HepG2 (cell line): Measurements from ENCODE around the gene OARD1. TPM values are rescaled to one million over a fixed set of nuclear protein-coding genes. Genes with fewer than 3 reads are reported as not detected.
A peak's percentile ranks its signal among the peaks of the same experiment; 100 is the strongest.

Experiments
- BRCA1 ChIP-seq: sonication (generic); formaldehyde crosslinking; IDR thresholded peaks from 2 replicates; pipeline ENCODE4 v1.4.0; 2020; ENCODE audit warnings: missing genetic modification reagents
- FOXA3 ChIP-seq: IDR thresholded peaks from 2 replicates; pipeline ENCODE4 v1.6.1; 2016; ENCODE audit warnings: missing genetic modification reagents, missing compliant biosample characterization
- FOXK1 ChIP-seq: sonication (generic); formaldehyde crosslinking; IDR thresholded peaks from 2 replicates; pipeline ENCODE4 v1.4.0; 2020; ENCODE audit warnings: low read depth, missing genetic modification reagents, borderline replicate concordance
- FOXM1 ChIP-seq: sonication (generic); formaldehyde crosslinking; IDR thresholded peaks from 2 replicates; pipeline ENCODE4 v1.5.0; 2020; ENCODE audit warnings: missing genetic modification reagents
- KDM2A ChIP-seq: sonication (generic); formaldehyde crosslinking; IDR thresholded peaks from 2 replicates; pipeline ENCODE4 v1.4.0; 2020; ENCODE audit warnings: low read depth, missing genetic modification reagents, borderline replicate concordance
- MAF1 ChIP-seq: sonication (generic); formaldehyde crosslinking; IDR thresholded peaks from 2 replicates; pipeline ENCODE4 v1.5.0; 2020; ENCODE audit warnings: missing genetic modification reagents, borderline replicate concordance
- NFYC ChIP-seq: IDR thresholded peaks from 2 replicates; pipeline ENCODE4 v1.6.1; 2016; ENCODE audit warnings: missing genetic modification reagents, missing compliant biosample characterization
- PHF21A ChIP-seq: sonication (generic); formaldehyde crosslinking; IDR thresholded peaks from 2 replicates; pipeline ENCODE4 v1.5.0; 2020; ENCODE audit warnings: mild to moderate bottlenecking, missing genetic modification reagents
- PITX1 ChIP-seq: sonication (generic); formaldehyde crosslinking; IDR thresholded peaks from 2 replicates; pipeline ENCODE4 v1.5.1; 2020; ENCODE audit warnings: mild to moderate bottlenecking, missing genetic modification reagents
- POLR2AphosphoS5 ChIP-seq: IDR thresholded peaks from 2 replicates; pipeline ENCODE4 v1.6.1; 2012; ENCODE audit warnings: low read depth, low read length
- PRDM15 ChIP-seq: sonication (generic); formaldehyde crosslinking; IDR thresholded peaks from 2 replicates; pipeline ENCODE4 v1.4.0; 2020; ENCODE audit warnings: missing genetic modification reagents
- RAD21 ChIP-seq: fragments of 450-650 bp; formaldehyde crosslinking; IDR thresholded peaks from 2 replicates; pipeline ENCODE4 v1.5.0; 2020; ENCODE audit warnings: mild to moderate bottlenecking
- RBM22 ChIP-seq: fragments of 200-400 bp; formaldehyde crosslinking; optimal IDR thresholded peaks from 2 replicates; pipeline ENCODE3; 2017; ENCODE audit warnings: mild to moderate bottlenecking, low read length, moderate library complexity
- TAF1 ChIP-seq: sonication (generic); formaldehyde crosslinking; IDR thresholded peaks from 2 replicates; pipeline ENCODE4 v1.4.0; 2020; ENCODE audit warnings: missing genetic modification reagents
- ZBED4 ChIP-seq: sonication (generic); formaldehyde crosslinking; IDR thresholded peaks from 2 replicates; pipeline ENCODE4 v1.4.0; 2020; ENCODE audit warnings: missing genetic modification reagents, borderline replicate concordance
- ZFP90 ChIP-seq: sonication (generic); formaldehyde crosslinking; IDR thresholded peaks from 2 replicates; pipeline ENCODE4 v1.8.0; 2022; ENCODE audit warnings: missing genetic modification reagents, mild to moderate bottlenecking, inconsistent platforms, borderline replicate concordance
- ZNF230 ChIP-seq: sonication (generic); formaldehyde crosslinking; IDR thresholded peaks from 2 replicates; pipeline ENCODE4 v1.4.0; 2020; ENCODE audit warnings: mild to moderate bottlenecking, missing genetic modification reagents
- ZNF552 ChIP-seq: sonication (generic); formaldehyde crosslinking; IDR thresholded peaks from 2 replicates; pipeline ENCODE4 v1.9.0; 2022; ENCODE audit warnings: missing genetic modification reagents, mild to moderate bottlenecking, borderline replicate concordance
- ZNF713 ChIP-seq: sonication (generic); formaldehyde crosslinking; IDR thresholded peaks from 2 replicates; pipeline ENCODE4 v1.4.0; 2020; ENCODE audit warnings: mild to moderate bottlenecking, missing genetic modification reagents
- ZSCAN12 ChIP-seq: sonication (generic); formaldehyde crosslinking; IDR thresholded peaks from 2 replicates; pipeline ENCODE4 v1.9.0; 2021; ENCODE audit warnings: mild to moderate bottlenecking, missing genetic modification reagents
- polyA plus RNA-seq, 8 experiments: library from polyadenylated mRNA; depleted of rRNA in 3 of 8; stranded (reverse) in 7 of 8; unstranded in 1 of 8; fragments of >200 nt; fragmentation: Illumina TruSeq in 4 of 8; extraction: Trizol in 4 of 8; gene quantifications; 2 replicates each; pipeline versions ENCODE4 v1.2.1 to v1.2.3, GENCODE V29; 2011 to 2016; ENCODE audit warnings: low read depth in 4 of 8, missing spikeins in 1 of 8, mixed read lengths in 1 of 8; ENCODE audit not compliant: insufficient read depth in 1 of 8
- total RNA-seq, 5 experiments: library from RNA; depleted of rRNA; stranded (reverse); fragments of >200 nt; fragmentation: Illumina TruSeq; extraction: Trizol; gene quantifications; 2 replicates each; pipeline ENCODE4 v1.2.3, GENCODE V29; 2016; ENCODE audit warnings: low read depth in 1 of 5
- TF ChIP-seq, protein P1 (sequence below): sonication (generic); formaldehyde crosslinking; IDR thresholded peaks from 2 replicates; pipeline ENCODE4 v1.5.1; 2020; ENCODE audit warnings: missing genetic modification reagents, mild to moderate bottlenecking, borderline replicate concordance

The OARD1 gene
- total and polyA plus RNA-seq, 2 of the 13 experiments (the other 11 are each of a cell fraction or from before 2014, with no cell fraction given): 18.4 to 49.0 TPM

DNA sequence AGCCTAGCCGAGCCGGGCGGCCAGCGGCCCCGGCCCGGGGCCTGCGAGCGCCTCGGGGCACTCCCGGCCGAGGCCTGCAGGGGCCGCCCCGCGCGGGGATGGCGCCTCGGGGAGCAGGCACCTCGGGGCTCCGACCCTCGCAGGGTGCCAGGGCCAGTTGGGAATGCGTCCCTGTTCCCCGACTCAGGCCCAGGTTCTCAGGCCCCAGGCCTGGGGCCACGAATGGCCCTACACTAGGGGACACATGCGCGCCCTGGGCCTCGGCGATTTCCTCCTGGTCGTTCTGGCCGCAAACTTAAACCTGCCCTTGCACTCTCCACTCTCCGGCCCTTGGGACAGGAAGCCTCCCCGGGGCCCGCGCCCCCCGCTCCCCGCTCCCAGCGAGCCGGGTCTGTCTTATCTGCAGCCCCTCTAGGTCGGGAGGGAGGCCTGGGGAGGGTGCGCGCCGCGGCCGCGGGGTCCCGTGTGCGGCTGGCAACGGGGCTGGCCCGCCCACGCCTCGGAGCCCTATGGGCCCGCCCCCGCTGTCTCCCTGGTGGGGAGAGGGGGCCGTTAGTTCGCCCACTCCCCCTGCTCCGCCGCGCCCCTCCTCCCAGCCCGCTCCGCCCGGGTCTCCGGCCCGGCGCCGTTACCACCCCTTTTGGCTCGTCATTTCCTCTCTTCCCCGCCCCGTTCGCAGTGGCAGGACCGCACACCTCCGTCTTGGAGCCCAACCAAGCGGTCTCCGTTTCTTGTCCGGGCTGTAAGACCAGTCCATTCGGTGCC lies 1.2 kb upstream of the OARD1 start (continued):
- TF ChIP-seq ZNF230 (CRISPR knock-in tag) (no peak), FOXK1 (CRISPR knock-in tag) (no peak), RBM22 (peak; percentile 38), ZBED4 (peak; percentile 94; the same call in 1 of the 2 replicates), RAD21 (CRISPR knock-in tag) (peak; percentile 82), FOXM1 (CRISPR knock-in tag) (peak; percentile 75; the same call in 1 of the 2 replicates), FOXA3 (CRISPR knock-in tag) (peak; percentile 39), TAF1 (CRISPR knock-in tag) (peak; percentile 67), NFYC (no peak; the same call in 1 of the 2 replicates), ZSCAN12 (CRISPR knock-in tag) (no peak), KDM2A (CRISPR knock-in tag) (peak; percentile 60; the same call in 1 of the 2 replicates), POLR2AphosphoS5 (peak; percentile 92), ZNF552 (CRISPR knock-in tag) (0 out of 2 replicates have a peak, but pooled peaks have one; percentile 64), PRDM15 (CRISPR knock-in tag) (peak; percentile 74; the same call in 1 of the 2 replicates), ZNF713 (CRISPR knock-in tag) (no peak), BRCA1 (CRISPR knock-in tag) (no peak), PITX1 (CRISPR knock-in tag) (peak; percentile 28; the same call in 1 of the 2 replicates), PHF21A (CRISPR knock-in tag) (no peak; the same call in 1 of the 2 replicates), MAF1 (CRISPR knock-in tag) (no peak), ZFP90 (CRISPR knock-in tag) (peak; percentile 67)
- TF ChIP-seq, protein P1, sequence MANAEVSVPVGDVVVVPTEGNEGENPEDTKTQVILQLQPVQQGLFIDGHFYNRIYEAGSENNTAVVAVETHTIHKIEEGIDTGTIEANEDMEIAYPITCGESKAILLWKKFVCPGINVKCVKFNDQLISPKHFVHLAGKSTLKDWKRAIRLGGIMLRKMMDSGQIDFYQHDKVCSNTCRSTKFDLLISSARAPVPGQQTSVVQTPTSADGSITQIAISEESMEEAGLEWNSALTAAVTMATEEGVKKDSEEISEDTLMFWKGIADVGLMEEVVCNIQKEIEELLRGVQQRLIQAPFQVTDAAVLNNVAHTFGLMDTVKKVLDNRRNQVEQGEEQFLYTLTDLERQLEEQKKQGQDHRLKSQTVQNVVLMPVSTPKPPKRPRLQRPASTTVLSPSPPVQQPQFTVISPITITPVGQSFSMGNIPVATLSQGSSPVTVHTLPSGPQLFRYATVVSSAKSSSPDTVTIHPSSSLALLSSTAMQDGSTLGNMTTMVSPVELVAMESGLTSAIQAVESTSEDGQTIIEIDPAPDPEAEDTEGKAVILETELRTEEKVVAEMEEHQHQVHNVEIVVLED: peak; percentile 23; the same call in 1 of the 2 replicates
